CD1c-positive myeloid dendritic cell (primary cell): ENCODE measurements around the gene ZFP57.
A peak's percentile ranks its signal among the peaks of the same experiment; 100 is the strongest.

Experiments
- DNase-seq: peaks from one replicate; pipeline ENCODE4 v3.0.0-alpha.2; 2016; ENCODE audit errors: extremely low spot score

Gene ZFP57

DNA sequence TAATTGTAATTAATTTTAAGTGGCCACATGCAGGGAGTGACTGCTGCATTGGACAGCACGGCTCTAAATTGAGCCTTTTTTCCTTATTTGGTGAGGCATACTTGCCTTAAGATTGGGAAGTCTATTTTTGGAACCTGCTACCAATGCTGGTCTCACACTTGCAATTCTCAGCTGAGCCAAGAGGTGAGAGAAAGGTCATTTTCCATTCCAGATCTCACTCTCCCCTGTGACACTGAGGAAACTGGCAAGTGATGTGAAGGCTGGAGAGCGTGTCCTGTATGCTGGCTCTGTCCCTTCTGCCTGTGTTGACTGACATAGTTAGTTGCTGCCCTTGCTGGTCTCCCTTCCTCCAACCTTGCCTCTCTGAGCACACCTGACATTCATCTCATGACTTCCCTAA is 24.8 kb downstream of the ZFP57 start:
- DNase-seq: no peak

DNA sequence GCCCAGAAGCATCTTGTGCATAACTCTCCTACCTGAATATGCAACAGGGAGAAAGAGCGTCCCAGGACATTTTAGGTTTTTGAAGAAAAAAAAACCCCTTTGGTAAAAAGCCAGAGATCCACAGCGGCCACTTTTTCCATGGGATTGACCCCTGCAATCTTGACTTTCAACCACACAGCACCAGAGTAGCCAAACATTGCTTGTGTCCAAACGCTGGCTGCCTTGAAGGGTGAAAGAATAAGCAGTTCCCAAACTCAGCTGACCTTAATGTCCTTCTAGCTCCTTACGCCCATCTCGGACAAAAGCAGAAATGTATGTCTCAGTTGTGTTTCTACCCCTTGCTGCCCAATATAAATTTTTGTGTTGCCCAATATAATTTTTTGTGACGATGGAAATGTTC is 25.3 kb downstream of the ZFP57 start:
- no peak for DNase-seq

DNA sequence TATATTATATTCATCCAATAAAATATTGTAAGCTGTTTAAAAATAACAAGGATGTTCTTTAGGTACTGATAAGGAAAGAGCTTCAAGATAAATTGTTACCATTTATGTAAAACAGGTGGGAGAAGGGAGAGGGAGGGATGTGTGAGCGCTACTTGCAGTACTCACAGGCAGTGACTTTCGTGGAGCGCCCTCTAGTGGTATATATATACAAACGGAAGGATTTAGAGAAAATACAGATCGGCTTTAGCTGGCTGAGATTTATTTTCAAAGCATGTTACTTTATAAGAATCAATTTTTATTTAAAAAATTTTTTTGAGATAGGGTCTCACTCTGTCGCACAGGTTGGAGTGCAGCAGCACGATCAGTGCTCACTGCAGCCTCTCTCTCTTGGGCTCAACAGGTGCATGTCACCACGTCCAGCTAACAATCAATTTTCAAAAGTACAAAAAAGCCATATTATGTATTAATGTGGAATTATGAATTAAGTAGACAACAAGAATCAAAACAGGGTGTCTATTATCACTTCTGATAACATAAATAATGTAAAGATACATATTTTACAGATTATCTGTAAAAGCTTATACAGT is 27.4 kb downstream of the ZFP57 start:
- peak; percentile 78 for DNase-seq

DNA sequence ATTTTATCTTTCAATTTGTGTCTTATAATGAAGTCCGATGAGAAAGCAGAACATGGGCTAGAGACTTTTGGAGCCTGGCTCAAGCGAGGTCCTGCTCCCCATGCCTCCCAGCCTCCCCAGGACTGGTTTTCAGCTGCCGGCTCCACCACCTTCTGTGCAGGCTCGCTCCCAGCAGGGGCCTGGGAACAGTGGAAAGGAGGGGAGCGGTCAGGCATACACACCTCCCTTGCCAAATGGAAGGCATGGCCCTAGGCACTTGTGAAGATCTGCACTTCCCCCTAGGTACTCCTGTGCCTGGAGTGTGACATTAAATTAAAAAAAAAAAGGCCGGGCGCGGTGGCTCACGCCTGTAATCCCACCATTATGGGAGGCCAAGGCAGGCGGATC is 28.8 kb downstream of the ZFP57 start:
- no peak for DNase-seq

DNA sequence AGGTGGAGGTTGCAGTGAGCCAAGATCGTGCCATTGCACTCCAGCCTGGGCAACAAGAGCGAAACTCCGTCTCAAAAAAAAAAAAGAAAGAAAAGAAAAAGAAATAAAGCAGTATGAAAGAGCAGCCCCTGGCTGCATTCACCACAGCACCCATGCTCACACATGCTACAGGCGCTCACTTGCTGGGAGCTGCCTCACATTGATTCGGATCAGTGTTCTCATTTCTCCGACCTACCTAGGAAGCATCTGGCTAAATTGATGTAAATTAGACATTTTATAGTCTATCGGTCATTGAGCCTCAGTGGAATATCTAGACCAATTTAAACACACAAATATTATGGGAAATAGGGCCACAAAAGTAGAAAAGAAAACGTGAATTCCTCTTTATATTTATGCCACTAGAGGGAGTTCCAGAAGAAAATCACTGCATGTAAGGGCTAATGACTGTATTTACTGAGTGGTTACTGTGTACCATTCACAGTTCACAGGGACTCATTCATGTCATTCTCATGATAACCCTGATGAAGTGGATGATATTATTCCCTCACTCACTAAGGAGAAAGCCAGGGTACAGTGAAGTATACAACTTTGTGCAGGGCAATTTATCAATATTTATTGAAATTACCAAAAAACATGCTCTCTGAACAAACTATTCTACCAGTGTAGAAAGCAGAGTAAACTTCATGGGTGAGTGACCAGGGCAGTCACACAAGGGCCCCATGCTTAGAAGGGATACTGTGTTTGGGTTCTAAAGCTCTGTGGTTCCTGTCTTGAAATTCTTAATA is 29.3 kb downstream of the ZFP57 start:
- peak; percentile 62 for DNase-seq

DNA sequence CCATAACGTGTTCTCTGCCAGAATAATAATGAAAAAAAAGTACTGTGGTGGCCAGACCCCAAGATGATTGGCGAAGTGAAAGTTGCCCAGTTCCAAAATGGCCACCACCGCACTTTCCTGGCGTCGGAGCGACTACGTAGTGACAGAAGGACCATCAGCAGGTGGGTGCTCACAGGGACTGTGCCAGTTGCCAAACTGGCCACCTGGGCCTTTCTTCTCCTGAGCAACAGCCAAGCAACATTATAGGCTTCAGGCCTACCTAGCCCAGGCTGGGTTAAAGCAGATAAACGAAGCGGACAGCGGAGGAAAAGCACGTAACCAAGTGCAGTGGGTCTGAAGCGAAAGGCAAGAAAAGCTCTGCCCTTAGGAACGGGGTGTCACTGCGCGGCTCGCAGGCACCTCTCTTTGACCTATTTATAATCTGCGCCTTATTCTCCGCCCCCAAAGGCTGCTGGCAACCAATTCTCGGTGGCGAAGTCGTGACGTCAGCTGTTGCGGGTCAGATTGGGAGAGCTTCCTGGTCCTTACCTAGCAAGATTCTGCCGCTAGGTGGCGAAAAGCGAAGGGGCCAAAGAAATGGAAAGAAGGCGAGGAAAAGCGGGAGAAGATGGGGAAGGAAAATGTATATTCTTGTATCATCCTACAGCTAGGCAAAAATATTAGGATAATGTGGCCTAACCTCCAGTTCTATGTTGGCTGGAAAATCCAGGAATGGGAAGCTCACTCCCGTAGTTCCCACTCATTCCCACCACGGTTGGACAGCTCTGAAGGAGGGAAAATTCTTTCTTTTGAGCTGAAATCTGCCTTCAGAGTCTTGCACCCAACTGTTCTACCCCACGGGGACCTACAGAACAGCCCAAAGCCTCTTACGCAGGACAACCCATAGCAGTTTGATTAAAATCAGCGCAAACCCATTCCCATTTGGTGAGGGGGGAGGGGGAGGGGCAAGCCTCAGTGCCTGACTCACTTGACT is 31.0 kb downstream of the ZFP57 start:
- peak; percentile 99 for DNase-seq

DNA sequence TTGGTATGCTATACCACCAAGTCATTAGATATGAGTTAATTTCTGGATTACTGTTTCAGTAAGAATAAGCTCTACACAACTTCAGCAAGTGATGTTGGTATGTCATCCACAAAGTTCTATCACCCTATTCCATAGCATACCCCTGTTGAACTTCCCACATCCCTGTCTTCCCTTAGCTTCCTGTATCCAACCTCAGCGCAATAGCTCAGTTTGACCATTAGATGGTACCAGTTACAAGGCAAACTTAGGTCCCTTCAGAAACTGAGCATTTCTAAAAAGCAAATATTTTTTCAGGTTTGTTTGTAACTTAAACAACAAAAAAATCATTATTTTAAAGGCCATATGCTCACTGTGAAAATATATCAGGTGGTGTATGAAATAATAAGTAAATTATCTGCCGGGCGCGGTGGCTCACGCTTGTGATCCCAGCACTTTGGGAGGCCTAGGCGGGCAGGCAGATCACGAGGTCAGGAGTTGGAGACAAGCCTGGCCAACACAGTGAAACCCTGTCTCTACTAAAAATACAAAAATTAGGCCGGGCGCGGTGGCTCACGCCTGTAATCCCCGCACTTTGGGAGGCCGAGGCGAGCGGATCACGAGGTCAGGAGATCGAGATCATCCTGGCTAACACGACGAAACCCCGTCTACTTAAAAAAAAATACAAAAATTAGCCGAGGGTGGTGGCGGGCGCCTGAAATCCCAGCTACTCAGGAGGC is 32.9 kb downstream of the ZFP57 start:
- DNase-seq: peak; percentile 45

DNA sequence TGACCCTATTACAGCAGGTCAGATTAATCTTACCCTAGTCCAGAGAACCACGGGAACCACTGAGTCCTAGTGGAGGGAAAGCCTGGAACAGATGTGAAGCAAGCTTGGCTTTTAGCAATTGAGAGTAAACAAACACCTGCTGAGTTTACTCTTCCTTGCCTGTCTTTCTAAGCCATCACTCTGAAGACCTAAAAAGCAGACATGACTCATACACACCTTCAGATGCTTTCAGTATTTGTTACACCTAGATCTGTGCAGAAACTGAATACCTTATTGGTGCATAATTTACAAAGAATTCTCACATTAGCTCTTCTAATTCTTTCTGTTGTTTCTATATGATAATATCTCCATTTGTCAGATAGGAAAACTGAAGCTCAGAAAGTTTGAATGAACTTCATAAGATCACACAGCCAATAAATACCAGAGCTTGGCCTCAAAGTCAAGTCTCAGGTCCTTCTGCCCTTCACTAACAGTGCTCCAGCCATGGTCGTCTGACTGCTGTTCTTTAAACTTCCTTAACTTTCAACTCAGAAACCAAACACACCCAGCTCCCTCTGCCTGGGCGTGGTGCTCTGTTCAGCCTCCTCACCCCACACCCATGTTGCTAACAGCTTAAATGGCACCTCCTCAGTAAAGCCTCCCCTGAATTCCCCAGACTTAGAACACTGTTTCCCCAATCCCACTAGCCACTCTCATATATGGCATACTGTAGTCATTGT is 39.4 kb downstream of the ZFP57 start:
- no peak for DNase-seq

DNA sequence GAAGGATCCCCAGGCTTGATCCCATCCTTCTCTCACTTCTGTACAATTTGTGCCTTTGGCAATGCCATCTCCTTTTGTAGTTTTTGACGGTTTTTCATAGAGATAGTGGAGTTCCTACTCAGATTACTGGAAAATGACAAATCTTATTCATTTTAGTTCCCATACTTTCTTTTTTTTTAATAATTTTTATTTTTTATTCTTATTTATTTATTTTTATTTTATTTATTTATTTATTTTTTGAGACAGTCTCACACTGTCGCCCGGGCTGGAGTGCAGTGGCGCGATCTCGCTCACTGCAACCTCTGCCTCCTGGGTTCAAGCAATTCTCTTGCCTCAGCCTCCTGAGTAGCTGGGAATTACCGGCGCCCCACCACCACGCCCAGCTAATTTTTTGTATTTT is 43.7 kb downstream of the ZFP57 start:
- no peak for DNase-seq

DNA sequence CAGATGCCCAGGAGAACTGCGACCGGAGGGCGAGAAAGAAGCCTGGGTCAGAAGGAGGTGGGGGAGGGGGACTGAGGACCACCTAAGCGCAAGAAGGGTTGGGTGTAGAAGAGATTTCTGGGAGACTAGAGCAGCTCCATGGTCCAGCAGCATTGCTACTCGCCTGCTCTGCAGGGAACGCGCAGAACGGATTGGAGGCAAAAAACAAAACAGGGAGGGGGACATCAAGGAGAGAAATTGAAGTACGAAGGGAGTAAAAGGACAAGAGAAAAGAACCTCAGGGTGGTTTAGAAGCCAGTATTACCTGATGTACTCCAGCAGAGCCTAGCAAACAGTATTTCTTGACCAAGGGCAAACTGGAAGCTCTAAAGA is 47.4 kb downstream of the ZFP57 start:
- no peak for DNase-seq

DNA sequence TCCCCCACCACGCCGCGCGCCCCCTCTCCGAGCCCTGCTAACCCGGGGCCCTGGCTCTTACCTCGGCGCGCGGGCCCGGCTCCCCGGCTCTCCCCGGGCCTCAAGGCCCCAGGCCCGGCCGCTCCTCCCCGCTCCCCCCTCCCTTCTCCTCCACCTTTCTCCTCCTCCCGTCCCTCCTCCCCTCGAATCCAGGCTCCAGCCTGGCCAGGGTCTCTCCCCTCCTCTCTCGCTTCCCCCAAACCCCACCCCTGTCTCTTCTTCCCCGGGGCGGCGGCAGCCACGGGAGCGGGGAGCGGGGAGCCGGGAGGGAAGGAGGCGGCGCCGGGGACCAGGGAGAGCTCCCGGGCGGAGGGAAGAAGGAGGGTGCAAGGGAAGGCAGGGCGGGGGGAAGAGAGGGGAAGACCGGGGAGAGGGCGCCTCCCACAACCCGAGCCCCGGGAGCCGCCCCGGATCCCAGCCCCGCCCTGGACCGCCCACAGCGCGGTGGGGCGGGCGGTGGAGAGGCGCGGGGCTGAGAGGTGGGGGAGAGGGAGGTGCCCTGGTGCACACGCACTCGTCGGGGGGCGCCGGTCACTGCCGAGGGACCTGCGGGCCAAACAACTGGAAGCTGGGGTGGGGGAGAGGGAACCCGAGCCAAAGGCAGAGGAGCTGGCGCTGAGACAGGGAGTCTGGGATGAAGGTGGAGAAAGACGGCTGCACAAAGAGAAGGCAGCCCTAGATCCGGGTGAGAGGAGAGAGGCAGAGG is 48.0 kb downstream of the ZFP57 start, which contains the start of gene GABBR1:
Gene GABBR1, minus strand, starts transcription at position 395 of the 745 bp plus-strand sequence. CDS start 798 bp downstream, outside the sequence.
- peak; percentile 77 for DNase-seq

DNA sequence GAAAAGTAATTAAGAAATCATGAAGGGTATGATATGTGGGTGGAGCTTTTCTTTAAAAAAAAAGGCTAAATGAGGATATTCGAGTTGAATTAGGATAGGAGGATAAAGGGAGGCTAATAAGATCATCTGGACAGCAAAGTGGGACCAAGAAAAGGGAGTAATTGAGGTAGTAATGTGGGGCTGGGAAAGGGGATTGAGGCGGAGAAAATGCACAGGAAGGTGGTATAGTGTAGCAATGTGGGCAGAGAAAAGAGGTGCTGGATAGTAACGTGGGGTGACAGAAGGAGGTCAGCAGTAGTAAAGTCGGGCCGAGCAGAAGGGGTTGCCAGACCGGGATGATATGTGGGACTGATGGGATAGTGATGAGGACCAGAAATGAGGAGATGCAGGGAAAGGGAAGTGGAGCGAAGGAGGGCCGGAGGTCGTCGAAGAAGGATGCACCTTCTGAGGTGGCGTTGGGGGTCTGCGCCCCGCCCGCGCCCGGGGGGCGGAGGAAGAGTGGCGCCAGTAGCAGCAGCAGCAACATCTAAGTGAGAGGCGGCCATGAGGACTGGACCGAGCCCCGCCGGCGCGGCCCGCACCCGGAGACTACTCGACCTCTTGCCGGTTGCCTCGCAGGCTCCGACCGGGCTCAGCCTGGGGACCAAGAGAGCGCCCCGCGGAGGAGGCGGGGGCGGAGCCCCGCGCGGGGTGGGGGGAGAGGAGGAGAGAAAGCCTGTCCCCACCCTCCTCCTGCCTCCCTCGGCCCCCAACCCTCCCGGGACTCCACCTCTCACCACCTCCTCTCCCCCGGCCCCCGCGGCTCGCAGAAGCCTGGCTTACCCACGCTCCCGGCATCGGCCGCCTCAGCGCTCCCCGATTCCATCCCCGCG is 48.9 kb downstream of the ZFP57 start:
- DNase-seq: peak; percentile 18

DNA sequence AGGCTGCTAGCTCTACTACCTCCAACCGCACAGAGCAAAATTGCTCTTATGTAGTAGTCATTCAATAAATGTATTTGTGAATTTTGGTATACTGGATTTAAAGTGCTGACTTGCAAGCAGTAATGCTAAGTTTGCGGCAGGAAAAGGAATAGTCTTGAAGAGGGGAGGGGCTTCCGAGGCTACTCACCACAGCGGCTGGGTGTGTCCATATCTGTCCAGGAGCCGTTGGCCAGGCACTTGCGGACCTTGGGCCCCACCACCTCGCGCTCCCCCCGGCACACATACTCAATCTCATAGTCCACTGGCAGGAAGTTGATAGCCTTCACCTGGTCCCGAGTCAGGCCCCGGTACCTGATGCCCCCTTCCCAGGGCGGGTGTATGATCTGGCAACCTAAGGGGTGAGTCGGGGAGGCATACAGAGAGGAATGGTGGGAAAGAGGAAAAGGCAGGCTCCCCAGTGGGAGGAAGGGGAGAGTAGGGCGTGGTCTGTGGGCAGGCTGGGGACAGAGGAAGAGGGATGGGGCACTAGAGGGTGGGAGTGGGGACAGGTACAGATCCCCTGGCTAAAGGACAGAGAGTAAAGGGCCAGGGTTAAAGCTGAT is 49.6 kb downstream of the ZFP57 start:
- DNase-seq: no peak

DNA sequence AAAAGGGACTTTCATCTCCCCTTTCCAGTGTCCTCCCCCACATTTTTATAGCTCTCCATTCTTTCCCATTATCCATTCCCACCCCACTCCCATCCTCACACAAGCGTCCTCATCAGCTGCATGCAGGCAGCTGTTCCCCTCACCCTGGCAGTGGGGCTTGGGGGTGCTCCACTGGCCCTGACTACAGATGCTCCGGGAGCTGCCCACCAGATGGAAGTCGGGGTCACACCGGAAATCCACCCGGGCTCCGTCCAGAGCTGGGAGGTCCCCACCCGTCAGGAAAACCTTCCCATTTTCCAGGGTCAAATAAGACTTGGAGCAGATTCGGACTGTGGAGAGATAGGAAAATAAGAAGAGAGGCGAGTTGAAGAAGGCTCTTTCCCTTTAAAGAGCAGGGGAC is 50.6 kb downstream of the ZFP57 start:
- no peak for DNase-seq

DNA sequence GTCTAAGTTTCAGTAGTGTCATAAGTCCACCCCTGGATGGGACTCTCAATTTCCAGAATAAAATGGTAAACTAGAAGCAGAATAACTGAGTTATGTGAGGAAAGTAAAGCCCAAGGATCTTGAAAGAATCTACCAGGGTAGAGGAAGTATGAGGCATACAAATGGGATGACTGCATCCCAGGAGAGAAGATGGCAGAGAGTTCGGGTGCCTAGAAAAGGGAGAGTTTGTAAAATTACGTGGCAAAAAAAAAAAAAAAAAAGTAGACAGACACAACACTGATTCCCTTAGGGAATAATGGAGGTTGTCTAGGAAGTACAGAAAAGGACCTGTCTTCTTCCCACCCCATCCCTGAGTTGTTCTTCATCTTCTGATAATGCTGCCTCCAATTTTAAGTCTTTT is 51.4 kb downstream of the ZFP57 start:
- no peak for DNase-seq

DNA sequence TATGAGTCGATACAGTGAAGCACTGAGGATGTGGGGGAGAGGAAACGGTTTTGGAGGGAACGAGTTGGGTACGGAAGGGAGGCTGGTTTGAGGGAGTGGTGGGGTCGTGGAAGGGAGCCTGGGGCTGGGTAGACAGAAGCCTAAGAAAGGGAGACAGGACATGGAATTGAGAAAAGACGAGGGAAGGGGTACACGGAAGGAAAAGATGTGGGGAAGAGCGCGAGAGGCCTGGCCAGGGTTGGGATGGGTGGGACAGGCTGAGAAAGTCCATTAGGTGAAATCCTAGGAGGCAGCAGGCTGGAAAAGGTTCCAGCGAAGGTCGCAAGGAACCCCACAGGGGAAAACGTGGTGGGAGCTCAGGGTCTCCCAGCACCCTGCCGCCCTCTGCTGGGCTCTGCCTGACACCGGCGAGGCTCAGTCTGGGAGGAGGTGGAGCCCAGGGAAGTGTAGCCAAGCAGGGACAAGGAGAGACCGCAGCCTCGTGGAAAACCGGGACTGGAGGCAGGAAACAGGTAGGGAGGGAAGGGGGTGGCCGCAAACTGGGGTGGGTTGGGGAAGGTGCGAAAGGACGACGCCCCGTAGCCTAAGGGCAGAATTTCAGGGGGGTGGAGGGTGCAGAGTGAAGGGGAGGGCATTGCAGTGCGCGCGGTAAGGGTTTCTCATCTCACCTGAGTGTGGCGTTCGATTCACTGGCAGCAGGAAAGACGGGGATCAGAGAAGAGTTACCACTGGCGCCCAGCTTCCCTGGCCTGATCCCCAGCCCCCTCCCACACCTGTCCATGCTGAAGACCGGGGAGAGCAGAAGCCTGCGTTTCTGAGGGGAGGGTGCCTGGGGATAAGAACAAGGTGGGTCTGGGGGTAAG is 52.3 kb downstream of the ZFP57 start:
- peak; percentile 35 for DNase-seq

DNA sequence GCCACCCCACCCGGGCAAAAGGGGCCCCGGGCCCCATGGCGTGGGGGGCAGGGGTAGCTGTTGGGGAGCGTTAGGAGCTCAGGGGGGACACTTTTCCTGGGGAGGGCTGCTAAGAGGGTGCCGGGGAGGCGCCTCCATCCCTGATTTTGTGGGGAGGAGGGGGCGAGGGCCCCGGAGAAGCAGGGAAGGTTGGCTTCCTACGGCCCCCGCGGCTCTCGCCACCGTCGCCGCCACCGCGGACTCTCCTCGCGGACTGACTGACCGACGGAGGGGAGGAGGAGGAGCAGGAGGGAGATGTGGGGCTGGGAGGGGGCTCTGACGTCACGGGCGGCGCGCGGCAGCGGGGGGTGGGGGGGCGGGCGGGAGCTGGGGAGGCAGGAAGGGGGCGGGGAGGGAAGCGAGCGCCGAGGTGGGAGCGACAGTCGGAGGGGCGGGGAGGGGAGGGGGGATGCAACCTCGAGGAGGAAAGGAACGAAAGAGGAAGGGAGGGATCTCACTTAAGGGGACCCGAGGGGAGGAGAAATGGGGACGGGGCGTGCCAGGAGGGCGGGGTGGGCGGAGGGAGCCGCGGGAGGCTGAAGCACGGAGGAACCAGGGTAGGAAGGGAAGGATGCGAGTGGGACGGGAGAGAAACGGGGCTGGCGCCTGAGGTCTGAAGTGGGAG is 53.1 kb downstream of the ZFP57 start:
- peak; percentile 66 for DNase-seq
